ENCODE data around the gene NRTN. TPM values are rescaled to one million over a fixed set of nuclear protein-coding genes. Genes with fewer than 3 reads are reported as not detected.

The NRTN gene
- total RNA-seq, 1 experiment from 2014 or later, result 0.53 TPM

DNA sequence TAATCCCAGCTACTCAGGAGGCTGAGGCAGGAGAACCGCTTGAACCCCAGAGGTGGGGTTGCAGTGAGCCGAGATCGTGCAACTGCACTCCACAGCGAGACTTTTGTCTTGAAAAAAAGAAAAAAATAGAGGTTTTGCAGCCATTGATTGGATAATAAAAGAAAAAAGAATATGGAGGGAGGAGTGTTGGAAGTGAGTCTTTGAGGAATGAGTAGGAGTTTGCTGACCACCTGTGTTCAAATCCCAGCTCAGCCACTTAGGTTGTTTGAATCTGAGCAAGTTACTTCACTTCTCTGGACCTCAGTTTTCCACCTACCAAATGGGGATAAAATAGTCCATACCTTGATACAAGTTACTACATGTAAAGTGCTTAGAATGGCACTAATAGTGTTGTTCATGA lies 6.2 kb downstream of the NRTN start:
- no peak for DNase-seq (ENCODE audit: low read depth)

DNA sequence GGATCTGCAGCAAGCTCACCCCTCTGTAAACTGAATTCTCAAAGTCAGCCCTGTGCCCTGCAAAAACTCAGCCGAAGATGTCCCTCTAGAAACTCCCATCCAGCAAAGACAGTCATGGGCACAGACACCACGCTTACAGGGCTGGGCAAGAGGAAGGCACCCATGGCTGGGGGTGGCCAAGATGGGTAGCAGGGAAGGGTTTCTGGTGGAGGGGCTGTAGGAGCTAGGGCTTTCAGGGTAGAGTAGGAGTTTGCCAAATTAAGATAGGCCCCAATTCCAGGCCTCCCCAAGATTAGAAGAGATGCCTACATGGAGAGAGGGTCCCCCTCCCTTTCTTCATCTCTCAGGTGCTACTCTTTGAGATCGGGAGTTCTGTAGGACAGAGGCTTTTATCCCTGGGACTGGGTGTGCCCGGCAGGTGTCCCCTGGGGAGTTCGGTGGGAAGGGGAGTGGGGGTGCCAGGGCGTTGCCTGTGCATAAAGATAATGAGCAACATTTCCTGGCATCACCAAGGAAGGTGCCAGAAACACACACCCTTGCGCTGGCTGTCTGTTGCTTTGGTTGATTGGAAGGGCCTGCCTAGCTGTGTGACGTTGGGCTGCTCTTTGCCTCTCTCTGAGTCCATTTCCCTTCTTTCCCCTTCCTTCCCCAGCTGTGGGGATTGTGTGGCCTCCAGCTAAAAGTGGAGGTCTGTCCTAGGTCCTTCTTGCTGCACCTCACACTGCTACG lies 9.4 kb downstream of the NRTN start:
- no peak for DNase-seq (ENCODE audit: low read depth)

DNA sequence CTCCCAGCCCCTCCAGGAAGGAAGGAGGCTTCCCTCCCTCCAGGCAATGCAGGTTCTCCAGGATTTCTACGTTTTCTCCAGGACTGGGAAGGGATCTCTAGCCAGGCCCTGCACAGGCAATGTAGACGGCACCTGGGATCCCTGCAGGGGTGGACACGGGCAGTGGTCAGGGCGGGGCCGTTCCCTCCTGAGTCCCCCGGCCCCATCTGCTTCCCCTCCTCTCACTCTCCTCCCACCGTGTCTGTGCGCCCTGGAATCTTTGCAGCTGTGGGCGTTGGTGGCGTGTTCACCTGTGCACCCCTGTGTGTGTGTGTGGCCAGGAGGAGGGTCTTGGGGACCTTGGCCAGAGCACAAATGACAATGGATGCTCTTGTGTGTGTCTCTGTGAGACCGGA lies 10.0 kb downstream of the NRTN start:
- no peak for DNase-seq (ENCODE audit: low read depth)

DNA sequence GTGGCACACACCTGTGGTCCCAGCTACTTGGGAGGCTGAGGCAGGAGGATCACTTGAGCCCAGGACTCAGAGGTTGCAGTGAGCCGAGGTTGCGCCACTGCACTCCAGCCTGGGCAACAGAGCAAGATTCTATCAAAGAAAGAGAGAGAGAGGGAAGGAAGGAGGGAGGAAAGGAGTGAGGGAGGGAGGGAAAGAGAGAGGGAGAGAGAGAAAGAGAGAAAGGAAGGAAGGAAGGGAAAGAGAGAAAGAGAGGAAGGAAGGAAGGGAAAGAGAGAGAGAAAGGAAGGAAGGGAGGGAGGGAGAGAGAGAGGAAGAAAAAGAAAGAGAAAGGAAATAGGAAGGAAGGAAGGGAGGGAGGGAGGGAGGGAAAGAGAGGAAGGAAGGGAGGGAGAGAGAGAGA lies 12.4 kb downstream of the NRTN start:
- no peak for DNase-seq (ENCODE audit: low read depth)

DNA sequence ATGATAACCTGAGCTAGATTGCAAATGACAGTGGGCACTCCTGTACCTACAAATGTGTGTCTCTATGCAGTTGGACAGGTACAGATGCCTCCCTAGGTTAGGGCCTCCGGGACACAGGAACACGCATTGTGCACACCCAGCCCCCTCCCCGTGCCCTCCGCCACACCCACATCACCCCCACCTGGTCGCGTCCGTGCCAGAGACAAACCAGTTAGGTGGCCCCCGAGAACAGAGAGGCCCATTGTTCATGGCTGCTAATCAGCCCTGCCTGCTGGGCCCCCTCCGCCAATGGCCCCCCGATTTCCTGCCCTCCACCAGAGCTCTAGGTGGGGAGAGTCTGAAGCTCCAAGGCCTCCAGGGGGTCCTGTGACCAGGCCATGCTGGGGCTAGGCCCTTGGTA lies 13.7 kb downstream of the NRTN start:
- no peak for DNase-seq (ENCODE audit: low read depth)

DNA sequence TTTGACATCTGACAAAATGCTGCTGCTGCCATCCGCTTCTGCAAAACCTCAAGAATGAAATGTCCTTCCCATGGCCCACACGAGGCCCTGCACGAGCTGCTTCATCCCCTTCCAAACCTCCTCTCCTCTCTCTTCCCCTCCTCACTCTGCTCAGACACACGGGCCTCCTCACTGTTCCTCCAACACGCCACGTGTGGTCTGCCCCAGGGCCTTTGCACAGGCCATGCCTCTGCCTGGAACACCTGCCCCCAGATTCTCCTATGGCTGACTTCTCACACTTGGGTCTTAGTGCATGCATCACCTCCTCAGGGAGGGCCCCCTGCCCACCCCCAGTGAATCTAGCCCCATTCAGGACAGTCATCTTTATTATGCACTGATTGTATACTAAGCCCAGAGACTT lies 15.9 kb downstream of the NRTN start:
- DNase-seq (ENCODE audit: low read depth), result no peak

DNA sequence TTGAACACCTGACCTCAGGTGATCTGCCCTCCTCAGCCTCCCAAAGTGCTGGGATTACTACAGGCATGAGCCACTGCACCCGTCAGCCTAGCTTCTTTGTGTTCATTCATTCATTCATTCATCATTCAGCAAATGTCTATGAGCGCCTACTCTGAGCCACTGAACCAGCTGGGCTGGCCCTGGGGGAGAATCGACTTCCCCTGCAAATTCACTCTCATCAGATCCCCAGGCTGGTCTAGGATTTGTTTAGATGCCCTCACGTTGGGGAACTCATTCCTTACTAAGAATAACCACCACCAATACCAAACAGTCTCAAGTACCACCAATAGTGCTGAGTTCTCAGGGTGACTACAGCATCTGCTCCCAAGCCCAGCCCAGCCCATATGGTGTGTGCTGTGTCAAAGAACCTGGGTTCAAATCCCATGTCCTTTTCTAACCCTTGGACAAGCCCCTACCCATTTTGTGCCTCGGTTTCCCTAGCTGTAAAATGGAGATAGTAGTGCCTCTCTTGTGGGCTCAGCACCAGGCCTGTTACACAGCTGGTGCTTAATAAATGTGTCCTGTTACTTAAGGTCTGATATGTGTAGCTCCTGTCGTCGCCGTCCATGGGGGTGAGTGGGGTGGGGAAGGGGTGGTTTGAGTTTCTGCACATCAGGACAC lies 16.8 kb downstream of the NRTN start:
- DNase-seq (ENCODE audit: low read depth), result no peak

DNA sequence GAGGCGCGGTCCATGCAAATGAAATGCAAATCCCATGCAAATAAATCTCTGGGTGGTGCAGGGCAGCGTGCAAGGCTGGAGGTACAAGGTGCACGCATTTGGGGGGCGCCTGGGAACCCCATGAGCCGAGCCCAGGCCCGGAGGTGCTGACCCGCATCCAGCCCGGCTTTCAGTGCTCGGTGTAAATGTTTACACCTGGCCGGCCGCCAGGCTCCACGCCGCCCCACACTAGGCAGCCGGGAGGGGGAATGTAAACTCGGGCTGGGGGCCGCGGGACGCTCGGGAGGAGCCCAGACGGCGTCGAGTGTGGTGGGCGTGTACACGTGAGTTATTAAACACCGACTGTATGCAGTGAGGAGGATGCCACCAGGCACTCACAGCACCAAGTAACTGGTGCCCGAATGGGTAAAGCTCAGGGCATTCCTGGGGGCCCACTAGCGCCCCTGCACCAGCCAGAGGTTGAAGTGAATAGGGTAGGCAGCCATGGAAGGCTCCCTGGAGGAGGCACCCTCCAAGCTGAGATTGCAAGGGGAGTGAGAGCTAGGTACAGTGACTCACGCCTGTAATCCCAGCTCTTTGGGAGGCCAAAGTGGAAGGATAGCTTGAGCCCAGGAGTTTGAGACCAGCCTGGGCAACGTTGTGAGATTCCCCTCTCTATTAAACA lies 17.4 kb downstream of the NRTN start:
- no peak for DNase-seq (ENCODE audit: low read depth)

DNA sequence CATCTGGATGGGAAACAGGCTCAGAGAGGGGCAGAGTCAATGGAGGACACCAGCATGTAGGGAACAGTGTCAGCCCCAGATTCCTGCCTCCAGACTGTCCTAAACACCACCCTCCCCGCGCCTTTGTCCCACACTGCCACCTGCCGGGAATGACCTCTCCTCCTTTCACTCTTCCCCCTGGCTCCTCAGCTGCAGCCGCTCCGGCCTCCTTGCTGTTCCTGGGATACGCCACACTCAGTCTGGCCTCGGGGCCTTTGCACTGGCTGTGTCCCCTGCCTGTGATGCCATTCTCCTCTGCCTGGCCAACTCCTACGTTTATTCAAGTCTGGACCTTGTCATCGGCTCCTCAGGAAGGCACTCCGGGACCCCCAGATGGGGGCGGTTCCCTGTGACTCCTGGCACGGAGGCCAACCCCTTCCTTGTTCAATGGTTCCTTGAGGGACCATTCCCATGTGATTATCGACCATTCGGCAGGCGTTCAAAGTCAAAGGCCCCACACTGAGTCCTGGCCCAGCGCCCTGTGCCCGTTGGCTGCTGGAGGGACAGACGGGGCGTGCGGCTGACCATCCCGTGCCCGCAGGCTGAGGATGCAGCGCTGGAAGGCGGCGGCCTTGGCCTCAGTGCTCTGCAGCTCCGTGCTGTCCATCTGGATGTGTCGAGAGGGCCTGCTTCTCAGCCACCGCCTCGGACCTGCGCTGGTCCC lies 18.9 kb downstream of the NRTN start:
- peak; percentile 51 for DNase-seq (ENCODE audit: low read depth)

DNA sequence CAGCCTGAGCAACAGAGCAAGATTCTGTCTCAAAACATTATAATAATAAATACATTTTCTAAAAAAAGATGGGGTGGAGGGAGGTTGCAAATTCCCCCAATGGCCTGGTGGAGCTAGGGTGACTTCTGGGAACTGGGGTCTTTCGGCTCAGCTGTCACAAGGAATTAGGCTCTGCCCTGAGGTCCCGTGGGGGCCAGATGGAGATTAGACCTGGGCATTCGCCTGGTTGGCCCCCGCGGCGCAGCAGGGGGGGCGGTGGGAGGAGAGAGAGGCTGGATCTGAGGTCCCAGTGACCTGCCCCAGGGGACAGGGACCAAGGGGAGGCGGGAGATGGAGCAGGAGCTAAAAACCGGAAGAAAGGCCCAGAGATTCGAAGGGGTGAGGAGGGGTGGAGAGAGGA lies 19.9 kb downstream of the NRTN start:
- DNase-seq (ENCODE audit: low read depth), result no peak

DNA sequence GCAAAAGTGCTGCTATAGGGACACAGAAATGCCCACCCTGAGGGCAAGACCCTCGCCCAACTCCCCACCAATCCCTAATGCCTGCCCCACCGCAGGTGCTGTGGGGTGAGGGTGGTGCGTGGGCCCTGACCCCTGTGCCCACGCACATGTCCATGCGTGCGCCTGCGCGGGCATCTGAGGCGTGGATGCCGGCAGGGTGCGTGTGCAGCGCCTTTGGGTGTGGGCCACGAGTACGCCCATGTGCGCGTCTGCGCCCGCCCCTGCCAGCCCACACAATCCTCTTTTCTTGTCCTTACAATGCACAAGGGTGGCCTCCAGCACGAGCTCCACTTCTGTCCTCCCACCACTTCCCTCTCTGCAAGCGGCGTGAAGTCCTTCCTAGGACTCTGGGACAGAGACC lies 20.3 kb downstream of the NRTN start:
- no peak for DNase-seq (ENCODE audit: low read depth)

DNA sequence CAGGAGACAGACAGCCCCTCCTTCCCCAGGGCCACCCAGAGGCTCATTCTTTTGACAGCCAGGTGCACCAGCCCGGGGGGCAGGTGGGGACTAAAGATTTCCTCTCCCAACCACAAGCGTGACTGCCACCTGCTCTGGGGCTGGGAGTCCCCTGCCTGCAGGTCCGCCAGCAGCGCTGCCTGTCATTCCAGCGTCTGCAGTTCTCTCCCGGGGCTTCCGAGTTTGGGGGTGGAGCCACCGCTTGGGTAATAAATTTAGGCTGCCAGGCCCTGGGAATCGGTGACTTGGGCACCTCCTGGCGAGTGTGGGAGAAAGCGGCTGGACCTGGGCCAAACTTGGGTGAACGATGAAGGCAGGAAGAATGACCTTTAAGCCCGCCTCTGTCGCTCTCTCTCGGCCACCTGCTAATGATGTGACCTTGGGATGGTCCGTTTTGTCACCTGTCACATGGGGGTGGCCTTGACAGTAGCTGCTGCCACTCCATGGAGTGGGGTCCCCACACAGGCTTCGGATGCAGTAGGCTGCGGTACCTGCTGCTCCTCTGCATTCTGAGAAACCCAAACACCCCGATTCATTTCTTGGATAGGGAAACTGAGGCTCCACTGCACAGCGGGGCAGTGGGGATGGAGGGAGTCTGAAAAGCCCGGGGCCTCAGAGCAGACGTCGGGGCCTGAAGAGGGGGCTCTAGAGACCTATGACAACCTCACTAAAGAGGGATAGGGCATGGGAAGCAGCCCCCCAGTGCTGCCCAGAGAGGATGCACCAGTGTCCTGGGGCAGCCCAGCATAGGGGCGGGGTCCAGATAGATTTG lies 21.9 kb downstream of the NRTN start:
- no peak for DNase-seq (ENCODE audit: low read depth)

DNA sequence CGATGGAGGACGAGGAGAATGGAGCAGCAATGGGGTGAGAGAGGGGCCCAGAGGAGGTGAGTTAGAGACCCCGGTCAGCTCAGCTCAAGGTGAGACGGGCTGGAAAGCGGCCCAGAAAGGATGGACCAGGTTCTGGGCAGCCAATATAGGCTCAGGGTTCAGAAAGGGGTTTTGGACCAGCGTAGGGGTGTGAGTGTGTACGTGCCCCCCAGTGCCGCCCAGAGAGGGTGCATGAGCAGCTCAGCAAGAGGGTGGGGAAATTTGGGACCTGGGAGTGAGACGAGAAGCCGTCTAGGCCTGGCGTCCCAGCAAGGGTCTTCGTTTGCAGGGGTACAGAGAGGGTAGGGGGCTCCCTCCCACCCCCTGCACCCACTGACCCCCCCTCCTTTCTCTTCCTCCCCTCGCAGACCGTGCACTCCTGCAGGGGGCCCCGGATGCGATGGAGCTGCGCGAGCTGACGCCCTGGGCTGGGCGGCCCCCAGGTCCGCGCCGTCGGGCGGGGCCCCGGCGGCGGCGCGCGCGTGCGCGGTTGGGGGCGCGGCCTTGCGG lies 22.5 kb downstream of the NRTN start:
- DNase-seq (ENCODE audit: low read depth), result no peak

DNA sequence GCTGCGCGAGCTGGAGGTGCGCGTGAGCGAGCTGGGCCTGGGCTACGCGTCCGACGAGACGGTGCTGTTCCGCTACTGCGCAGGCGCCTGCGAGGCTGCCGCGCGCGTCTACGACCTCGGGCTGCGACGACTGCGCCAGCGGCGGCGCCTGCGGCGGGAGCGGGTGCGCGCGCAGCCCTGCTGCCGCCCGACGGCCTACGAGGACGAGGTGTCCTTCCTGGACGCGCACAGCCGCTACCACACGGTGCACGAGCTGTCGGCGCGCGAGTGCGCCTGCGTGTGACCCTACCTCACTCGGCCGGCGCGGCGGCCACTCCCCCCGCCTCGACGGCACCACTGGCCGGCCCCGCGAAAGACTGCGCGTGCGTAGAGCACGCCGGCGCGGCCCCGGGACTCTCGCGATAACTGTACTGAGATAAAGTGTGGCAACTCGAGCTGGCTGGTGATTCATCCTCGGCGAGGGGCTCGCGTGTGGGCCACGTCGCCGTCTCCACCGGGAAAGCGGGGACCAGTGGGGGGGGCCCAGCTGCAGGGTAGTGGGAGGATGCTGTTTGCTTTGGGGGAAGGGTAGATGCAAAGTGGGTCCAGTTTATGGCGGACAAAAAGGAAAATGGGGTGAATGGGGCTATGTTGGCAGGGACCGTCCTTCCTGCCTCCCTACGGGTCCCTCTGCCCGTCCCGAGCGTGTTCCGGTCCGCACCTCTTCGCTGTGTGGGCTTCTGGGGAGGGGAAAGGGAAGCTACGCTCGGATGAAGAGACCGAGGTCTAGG lies 23.2 kb downstream of the NRTN start:
- DNase-seq (ENCODE audit: low read depth), result peak; percentile 72

DNA sequence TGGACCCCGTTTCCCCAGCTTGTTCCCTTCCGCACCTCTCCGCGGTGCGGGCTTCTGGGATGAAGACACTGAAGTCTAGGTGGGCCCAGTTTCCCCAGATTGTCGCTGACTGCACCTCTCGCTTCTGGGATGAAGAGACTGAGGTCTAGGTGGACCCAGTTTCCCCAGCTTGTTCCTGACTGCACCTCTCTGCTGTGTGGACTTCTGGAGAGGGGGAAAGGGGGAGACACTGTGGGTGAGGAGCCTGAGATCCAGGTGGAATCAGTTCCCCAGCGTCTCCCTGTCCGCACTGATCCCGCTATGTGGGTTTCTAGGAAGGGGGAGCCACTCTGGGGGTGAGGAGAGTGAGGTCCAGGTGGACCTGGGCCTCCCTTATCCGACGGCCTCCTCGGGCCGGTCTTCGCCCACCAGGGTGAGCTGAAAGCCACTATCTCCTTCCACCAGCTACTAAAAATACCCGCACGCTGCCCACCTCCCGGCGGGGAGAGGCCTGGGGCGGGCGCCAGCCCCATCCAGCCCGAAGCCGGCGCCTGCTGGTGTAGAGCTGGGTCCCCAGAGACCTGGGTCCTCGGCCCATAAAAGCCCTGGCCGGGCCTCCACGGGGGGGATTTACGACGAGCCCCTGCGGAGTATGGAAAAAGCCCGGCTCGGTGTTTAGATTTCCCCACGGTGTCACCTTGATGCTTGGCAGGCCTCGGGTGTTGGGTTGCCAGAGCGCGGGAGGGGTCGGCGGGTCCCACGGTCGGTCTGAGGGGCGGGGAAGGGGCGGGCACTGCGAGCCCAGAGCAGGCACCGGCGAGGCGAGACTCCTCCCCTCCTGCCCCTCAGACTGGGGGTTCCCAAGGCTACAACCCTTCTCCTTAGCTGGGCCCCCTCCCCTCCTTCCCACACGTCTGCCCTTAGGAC lies 24.0 kb downstream of the NRTN start:
- DNase-seq (ENCODE audit: low read depth), result no peak

DNA sequence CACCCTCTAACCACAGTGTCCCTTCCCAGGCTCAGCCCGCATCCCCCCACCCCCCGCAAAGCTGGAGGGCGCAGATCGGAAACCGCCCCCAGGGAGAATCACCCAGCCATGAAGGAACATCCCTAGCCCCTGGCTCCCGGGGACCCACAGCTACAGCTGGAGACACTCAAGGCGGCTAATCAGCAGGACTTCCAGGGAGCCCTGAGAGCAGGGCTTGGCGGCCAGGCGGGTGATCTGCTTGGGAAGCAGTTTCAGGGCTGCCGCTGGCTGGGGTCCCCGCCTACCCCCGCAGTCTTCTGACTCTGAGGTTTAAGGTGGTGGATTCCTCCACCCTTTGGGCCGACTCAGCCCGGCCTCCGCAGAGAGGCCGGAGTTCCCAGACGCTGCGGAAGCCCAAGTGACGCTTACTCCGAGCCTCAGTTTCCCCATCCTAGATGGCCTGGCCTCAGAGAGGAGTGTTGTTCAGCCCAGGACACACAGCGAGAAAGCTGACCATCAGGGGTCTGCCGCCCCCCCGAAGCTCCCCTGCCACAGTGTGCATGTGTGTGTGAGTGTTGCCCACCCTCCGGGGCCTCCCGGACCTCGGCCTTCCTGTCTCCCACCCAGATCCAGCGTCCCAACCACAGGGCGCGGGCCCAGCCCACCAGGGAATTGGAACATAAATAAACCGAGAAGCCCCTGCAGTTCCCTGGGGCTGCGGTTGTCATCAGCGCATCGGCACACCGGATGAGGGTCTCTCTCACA lies 24.9 kb downstream of the NRTN start:
- DNase-seq (ENCODE audit: low read depth), result no peak

DNA sequence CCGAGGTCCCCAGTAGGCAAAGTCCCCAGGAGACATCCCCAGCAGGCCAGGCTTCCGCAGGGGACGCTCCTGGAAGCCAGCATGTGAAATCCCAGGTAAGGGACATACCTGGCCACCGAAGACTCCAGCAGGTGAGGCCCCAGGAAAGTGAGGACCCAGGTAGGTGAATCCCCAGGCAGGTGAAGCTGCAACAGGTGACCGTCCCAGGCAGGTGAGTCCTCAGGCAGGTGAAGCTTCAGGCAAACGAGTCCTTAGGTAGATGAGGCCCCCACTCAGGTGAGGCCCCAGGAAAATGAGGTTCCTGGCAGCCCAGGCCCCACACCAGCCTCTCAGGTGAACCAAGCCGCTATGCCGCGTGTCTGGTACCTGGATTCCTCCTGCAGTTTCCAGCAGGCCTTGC lies 26.3 kb downstream of the NRTN start:
- DNase-seq (ENCODE audit: low read depth), result no peak

DNA sequence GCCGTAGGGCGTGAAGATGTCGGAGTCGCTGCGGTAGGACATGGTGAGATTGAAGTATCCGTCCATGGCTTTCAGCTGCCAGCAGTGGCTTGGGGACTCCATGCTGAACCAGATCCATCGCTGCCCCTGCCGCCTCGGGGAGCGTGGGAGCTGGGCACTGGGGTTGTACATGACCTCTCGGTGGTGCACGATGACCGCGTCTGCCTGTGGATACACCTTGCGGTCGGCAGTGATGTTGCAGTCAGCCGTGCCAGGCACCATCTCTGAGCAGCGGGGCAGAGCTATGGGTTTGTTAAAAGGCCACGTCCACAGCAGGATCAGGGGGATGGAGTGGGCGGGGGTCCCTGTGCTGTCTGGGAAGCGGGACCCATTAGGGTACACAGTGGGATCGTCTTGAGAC lies 27.2 kb downstream of the NRTN start:
- no peak for DNase-seq (ENCODE audit: low read depth)

All from HT1080 (cell line).